HepG2 (cell line): ENCODE measurements around the gene SLC35F3.

ENCODE experiments used
- CTCF ChIP-seq: sonication (generic); formaldehyde crosslinking; IDR thresholded peaks from 2 replicates; pipeline ENCODE4 v1.5.0; 2020; ENCODE audit warnings: mild to moderate bottlenecking, missing genetic modification reagents, moderate library complexity
- EZH2 ChIP-seq: conservative IDR thresholded peaks from 2 replicates; pipeline ENCODE4 v1.6.1; 2012; ENCODE audit warnings: mild to moderate bottlenecking, low read depth, low read length, moderate library complexity
- HMGXB4 ChIP-seq, 2 experiments: sonication (generic) in 1 of 2; formaldehyde crosslinking in 1 of 2; IDR thresholded peaks; 2 replicates each; pipeline versions ENCODE4 v1.4.0 to v1.6.1; 2018 to 2020; ENCODE audit warnings: missing genetic modification reagents in 2 of 2, borderline replicate concordance in 1 of 2, low read depth in 1 of 2, mild to moderate bottlenecking in 1 of 2, missing biosample characterization in 1 of 2
- IKZF1 ChIP-seq: fragments of 450-650 bp; IDR thresholded peaks from 2 replicates; pipeline ENCODE4 v1.7.1; 2016
- NCOA5 ChIP-seq: sonication (generic); formaldehyde crosslinking; IDR thresholded peaks from 2 replicates; pipeline ENCODE4 v1.4.0; 2020; ENCODE audit warnings: missing genetic modification reagents
- RBM22 ChIP-seq: fragments of 200-400 bp; formaldehyde crosslinking; optimal IDR thresholded peaks from 2 replicates; pipeline ENCODE3; 2017; ENCODE audit warnings: mild to moderate bottlenecking, low read length, moderate library complexity
- REST ChIP-seq, 2 experiments: IDR thresholded peaks; 2 replicates each; pipeline ENCODE4 v1.6.1; 2011 to 2012; ENCODE audit warnings: low read length in 2 of 2, borderline replicate concordance in 1 of 2, low read depth in 1 of 2, mild to moderate bottlenecking in 1 of 2, moderate library complexity in 1 of 2
- RNF2 ChIP-seq: fragments of 450-650 bp; conservative IDR thresholded peaks from 2 replicates; pipeline ENCODE4 v1.6.1; 2016; ENCODE audit warnings: low read depth
- TCF7L2 ChIP-seq: IDR thresholded peaks from 2 replicates; pipeline ENCODE4 v1.6.1; 2011; ENCODE audit warnings: mild to moderate bottlenecking, low read depth, low read length, moderate library complexity
- WIZ ChIP-seq: sonication (generic); formaldehyde crosslinking; IDR thresholded peaks from 2 replicates; pipeline ENCODE4 v1.5.1; 2020; ENCODE audit warnings: mild to moderate bottlenecking, missing genetic modification reagents
- ZBTB33 ChIP-seq: sonication (generic); formaldehyde crosslinking; IDR thresholded peaks from 2 replicates; pipeline ENCODE4 v1.4.0; 2020; ENCODE audit warnings: missing genetic modification reagents
- ZNF580 ChIP-seq: IDR thresholded peaks from 2 replicates; pipeline ENCODE4 v1.6.1; 2016; ENCODE audit warnings: low read depth, borderline replicate concordance

- TF ChIP-seq NCOA5 (no peak), CTCF (CRISPR knock-in tag) (no peak), ZNF580 (CRISPR knock-in tag) (no peak), EZH2 (no peak), TCF7L2 (no peak), ZBTB33 (CRISPR knock-in tag) (no peak), REST (IDR thresholded peaks at IDR 0.05; ENCODE audit: borderline replicate concordance in 1 of 2, low read depth in 1 of 2, low read length in 2 of 2) (no peak), HMGXB4 (CRISPR knock-in tag; IDR thresholded peaks at IDR 0.05; ENCODE audit: borderline replicate concordance in 1 of 2, low read depth in 1 of 2) (no peak), RNF2 (no peak), WIZ (CRISPR knock-in tag) (no peak), IKZF1 (no peak), RBM22 (no peak)
Observed at GRCh38 chr1:234199476-234200127, 295.1 kb downstream of the SLC35F3 start.
